LNCAP (cell line): ENCODE data around the gene NOS1AP.

Experiments
- TF ChIP-seq, protein P1 (sequence below): fragments of 450-650 bp; IDR thresholded peaks from 2 replicates; pipeline ENCODE4 v1.5.1; 2017; ENCODE audit warnings: mild to moderate bottlenecking

NOS1AP gene

DNA sequence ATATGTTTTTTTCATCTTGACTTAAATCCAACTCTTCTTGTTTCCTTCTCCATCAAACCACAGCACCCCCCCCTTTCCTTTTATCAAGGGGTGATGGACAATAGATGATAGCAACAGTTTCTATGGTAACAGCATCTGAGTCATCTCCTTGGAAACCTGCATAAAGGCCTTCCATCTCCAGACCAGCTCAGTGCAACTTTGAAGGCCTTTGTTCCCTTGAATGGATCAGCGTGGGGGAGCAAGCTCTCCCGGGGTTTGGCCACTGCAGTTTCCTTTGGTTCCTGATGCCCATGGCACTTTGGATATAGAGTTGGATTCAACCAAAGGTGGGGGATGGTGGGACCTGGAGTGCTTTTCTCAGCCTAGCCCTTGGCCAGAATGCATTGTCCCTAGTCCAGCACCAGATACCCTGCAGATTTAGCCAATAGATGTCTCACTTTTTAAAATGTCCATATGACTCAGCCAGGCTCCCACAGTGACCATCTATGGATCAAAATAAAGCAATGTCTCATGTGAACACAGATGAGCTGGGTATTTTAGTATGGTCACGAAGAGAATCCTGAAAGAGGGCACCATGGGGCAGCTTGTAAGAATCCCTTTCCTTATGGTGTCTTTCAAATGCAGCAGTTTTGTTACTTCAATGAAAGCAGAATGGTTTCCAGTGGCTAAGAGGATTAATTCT is 179.5 kb downstream of the NOS1AP start:
- TF ChIP-seq, protein P1, sequence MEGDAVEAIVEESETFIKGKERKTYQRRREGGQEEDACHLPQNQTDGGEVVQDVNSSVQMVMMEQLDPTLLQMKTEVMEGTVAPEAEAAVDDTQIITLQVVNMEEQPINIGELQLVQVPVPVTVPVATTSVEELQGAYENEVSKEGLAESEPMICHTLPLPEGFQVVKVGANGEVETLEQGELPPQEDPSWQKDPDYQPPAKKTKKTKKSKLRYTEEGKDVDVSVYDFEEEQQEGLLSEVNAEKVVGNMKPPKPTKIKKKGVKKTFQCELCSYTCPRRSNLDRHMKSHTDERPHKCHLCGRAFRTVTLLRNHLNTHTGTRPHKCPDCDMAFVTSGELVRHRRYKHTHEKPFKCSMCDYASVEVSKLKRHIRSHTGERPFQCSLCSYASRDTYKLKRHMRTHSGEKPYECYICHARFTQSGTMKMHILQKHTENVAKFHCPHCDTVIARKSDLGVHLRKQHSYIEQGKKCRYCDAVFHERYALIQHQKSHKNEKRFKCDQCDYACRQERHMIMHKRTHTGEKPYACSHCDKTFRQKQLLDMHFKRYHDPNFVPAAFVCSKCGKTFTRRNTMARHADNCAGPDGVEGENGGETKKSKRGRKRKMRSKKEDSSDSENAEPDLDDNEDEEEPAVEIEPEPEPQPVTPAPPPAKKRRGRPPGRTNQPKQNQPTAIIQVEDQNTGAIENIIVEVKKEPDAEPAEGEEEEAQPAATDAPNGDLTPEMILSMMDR, result no peak

DNA sequence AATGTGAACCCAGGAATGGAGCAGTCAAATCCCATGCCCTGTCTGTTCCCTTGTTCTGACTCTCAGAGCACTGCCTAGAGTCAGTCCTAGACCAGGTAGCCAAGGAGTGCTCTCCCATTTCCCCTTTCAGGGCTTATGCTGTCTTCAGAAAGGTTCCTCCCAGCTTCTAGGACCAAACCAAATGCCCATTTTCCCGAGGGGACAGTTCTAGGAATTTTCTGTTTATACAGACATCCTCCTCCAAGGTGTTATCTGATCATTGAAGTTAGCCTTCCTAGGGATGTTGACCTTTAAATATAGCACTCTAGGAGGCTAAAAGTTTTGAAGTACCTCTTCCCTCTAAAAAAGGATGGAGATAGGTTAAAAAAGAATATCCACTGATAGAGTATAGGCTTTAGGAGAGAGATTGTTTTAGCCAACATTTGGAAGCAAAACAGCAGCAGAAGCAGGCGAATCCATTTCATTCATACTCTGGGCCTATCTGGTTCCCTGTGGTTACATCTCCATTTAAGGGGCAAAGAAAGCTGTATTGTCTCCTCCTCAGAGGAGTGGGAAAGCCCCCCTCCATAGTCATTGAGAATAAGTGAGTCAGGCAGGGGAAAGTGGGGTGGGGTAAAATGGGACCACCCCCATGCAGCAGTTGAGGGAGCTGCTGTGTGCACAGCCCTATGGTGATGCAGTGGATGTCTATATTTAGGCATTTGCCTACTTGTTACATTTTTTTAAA is 180.7 kb downstream of the NOS1AP start:
- TF ChIP-seq, protein P1, result no peak

DNA sequence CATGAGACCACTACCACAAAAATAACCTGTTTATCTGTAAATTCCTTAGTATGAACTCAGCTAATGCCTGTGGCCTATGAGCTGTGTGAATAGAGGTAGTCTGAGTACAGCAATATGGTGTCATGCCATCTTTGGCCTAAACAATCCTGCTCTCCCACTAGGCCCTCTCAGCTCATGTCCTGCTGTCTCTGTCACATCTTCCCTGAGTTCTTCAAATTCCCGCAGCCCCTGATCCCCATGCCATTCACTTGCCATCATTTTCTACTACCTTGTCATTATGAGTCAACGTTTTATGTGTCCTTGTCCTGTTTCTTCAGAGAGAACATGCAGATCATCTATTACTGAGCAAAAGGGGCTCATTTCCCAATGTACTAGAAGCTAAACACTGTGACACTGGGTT is 181.6 kb downstream of the NOS1AP start:
- TF ChIP-seq, protein P1, result no peak

DNA sequence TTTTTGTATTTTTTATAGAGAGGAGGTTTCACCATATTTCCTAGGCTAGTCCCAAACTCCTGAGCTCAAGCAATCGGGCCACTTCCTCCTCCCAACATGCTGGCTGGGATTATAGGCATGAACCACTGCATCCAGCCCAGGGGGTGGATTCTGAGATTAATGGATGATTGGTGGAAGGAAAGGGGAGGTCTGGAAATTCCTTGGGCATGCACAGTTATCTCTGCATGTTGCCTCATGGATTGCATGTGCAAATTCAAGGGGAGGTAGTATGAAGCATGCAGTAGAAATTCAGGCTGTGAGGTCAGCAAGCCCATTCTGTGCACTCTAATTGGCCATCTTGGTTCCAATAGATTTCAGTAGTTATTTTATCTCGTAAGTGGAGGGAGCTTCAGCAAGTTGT is 182.7 kb downstream of the NOS1AP start:
- TF ChIP-seq, protein P1, result no peak

DNA sequence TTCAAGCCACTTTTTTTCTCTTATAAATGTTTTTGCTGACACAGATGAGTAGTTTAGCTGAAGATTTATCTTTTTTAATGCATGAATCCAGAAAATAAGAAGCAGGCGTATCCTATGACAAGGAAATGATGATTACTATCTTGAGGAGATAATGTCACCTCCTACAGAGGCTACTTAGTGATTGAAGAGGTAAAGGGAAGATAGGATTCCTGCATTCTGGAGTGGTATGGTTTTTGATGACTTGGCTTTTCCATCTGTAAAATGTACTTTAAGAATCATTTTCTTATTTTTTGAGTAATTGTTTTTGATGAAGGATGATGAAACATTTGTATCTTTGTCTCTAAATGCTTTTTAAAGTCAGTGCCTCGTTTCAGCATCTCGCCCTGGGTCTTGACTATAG is 184.3 kb downstream of the NOS1AP start:
- TF ChIP-seq, protein P1, result no peak

DNA sequence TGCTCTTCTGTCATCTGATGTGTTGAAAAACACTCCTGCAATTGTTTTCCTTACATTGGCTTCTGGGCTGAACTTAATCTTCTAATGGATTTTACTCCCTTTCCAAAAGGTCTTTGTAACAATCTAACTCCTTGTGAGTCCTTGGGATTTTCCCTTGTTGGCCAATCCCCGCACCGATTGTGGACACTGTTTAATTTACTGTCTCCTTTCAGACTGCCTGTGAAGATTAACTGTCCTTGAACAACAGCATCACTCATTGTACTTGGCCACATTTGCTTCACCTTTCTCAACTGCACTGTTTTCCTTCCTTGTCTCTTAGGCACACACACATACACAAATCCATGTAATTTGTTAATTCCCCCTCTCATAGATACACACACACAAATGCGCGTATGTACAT is 186.8 kb downstream of the NOS1AP start:
- TF ChIP-seq, protein P1, result no peak

DNA sequence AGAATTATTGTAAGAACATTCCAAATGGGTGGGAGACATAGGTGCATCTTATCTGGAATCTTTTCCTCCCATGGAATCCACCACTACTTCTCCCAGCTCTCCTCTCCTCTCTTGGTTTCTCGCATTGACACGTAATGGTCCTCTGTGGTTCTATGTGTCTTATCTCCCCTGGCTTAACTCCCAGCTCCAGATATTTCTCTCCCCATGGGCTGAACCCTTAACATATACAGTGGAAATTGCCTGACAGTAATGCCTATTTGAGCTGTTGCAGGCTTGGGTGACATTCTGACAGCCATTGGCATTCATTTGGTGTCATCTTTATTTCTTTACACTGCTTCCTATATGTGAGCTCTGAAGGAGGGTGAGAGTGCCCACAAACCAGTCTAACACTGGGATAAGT is 188.9 kb downstream of the NOS1AP start:
- TF ChIP-seq, protein P1, result no peak
